Dendritic cell treated with granulocyte-macrophage colony-stimulating factor and Interleukin-4, amounts not matched to agents 40 ng/mL and 50 ng/mL, for 4 days (primary cell): ENCODE data around the gene ZNF230.

Experiments
- H3K27ac Mint-ChIP-seq: one replicate; pipeline ENCODE4 v1.8.0; 2022; ENCODE audit warnings: mild to moderate bottlenecking, mixed read lengths
- H3K27me3 Mint-ChIP-seq: one replicate; pipeline ENCODE4 v1.8.0; 2022; ENCODE audit warnings: mild to moderate bottlenecking, mixed read lengths
- H3K36me3 Mint-ChIP-seq: one replicate; pipeline ENCODE4 v1.8.0; 2022; ENCODE audit warnings: low read depth, mixed read lengths
- H3K4me1 Mint-ChIP-seq: one replicate; pipeline ENCODE4 v1.8.0; 2022; ENCODE audit warnings: low read depth, mixed read lengths
- H3K4me3 Mint-ChIP-seq: one replicate; pipeline ENCODE4 v1.8.0; 2022; ENCODE audit warnings: mild to moderate bottlenecking, moderate library complexity, mixed read lengths
- H3K9me3 Mint-ChIP-seq: one replicate; pipeline ENCODE4 v1.8.0; 2022; ENCODE audit warnings: mixed read lengths
- intact Hi-C: fragments of 100-400 bp; cut with micrococcal nuclease; formaldehyde crosslinking; loops from one replicate; pipeline ENCODE4 v1.15.0; 2022

ZNF230 gene

GRCh38 chr19:44002566-44003460 lies at the start of gene ZNF230:
ZNF230 (plus strand) TSS chr19:44002957; CDS start chr19:44007079, 4,122 bp downstream.
- Mint-ChIP-seq H3K4me1 (peaks cover 31% of the 10 kb centered on the region), H3K27me3 (peaks cover 2% of the 10 kb centered on the region), H3K27ac (peak within 1 kb of the TSS; percentile 94), H3K9me3 (peaks cover 43% of the 10 kb centered on the region), H3K4me3 (peak within 1 kb of the TSS; percentile 97), H3K36me3 (peaks cover 32% of the 10 kb centered on the region)
- intact Hi-C loops: loop anchor here (1.0 to 5.0 kb wide), 7 partner anchors 19 to 302 kb away; partner anchors contain the start of genes ZNF155, ZNF221, ZNF222 and ZNF224

DNA sequence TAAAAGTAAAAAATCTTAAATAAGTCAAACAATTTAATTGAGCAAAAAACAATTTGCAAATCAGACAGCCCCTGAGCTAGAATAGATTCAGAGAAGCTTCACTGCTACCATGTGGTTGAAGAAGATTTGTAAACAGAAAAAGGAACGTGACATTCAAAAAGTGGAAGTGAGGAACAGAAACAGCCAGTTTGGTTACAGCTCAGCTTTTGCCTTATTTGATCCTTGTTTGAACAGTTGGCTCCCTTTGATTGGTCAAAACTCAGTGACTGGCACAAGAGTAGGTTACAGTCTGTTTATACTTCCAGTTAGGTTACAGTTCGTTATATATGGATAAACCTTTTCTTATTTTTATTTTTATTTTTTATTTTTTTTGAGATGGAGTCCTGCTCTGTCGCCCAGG lies 45.9 kb upstream of the ZNF230 start:
- intact Hi-C loops: no loop called here
- Mint-ChIP-seq H3K27me3 (no peaks in the 10 kb centered on the region), H3K27ac (no peak overlapping the region), H3K36me3 (peaks cover 10% of the 10 kb centered on the region), H3K4me3 (no peak overlapping the region), H3K9me3 (peaks cover 90% of the 10 kb centered on the region), H3K4me1 (no peaks in the 10 kb centered on the region)

GRCh38 chr19:43957891-43958290 lies 44.9 kb upstream of the ZNF230 start:
- intact Hi-C loops: no loop called here
- Mint-ChIP-seq H3K27ac (no peak overlapping the region), H3K9me3 (peaks cover 92% of the 10 kb centered on the region), H3K36me3 (peaks cover 10% of the 10 kb centered on the region), H3K4me1 (no peaks in the 10 kb centered on the region), H3K27me3 (no peaks in the 10 kb centered on the region), H3K4me3 (no peak overlapping the region)

- Mint-ChIP-seq H3K27me3 (no peaks in the 10 kb centered on the region), H3K4me3 (no peak overlapping the region), H3K36me3 (peaks cover 24% of the 10 kb centered on the region), H3K27ac (no peak overlapping the region), H3K9me3 (peaks cover 89% of the 10 kb centered on the region), H3K4me1 (no peaks in the 10 kb centered on the region)
- intact Hi-C loops: no loop called here
Measured at GRCh38 chr19:43960411-43960810, 42.3 kb upstream of the ZNF230 start.

DNA sequence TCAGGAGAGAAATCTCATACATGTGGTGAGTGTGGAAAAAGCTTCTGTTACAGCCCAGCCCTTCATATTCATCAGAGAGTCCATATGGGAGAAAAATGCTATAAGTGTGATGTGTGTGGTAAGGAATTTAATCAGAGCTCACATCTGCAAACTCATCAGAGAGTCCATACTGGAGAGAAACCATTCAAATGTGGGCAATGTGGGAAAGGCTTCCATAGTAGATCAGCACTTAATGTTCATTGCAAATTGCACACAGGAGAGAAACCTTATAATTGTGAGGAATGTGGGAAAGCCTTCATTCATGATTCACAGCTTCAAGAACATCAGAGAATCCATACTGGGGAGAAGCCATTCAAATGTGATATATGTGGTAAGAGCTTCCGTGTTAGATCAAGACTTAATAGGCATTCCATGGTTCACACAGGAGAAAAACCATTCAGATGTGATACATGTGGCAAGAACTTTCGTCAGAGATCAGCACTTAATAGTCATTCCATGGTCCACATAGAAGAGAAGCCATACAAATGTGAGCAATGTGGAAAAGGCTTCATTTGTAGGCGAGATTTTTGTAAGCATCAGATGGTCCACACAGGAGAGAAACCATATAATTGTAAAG lies 36.6 kb upstream of the ZNF230 start:
- intact Hi-C loops: no loop called here
- H3K27ac Mint-ChIP-seq: no peak overlapping the region
- no peaks in the 10 kb centered on the region for H3K4me1 Mint-ChIP-seq
- H3K4me3 Mint-ChIP-seq: no peak overlapping the region
- H3K27me3 Mint-ChIP-seq: no peaks in the 10 kb centered on the region
- peaks cover 47% of the 10 kb centered on the region for H3K36me3 Mint-ChIP-seq
- H3K9me3 Mint-ChIP-seq: peaks cover 97% of the 10 kb centered on the region

DNA sequence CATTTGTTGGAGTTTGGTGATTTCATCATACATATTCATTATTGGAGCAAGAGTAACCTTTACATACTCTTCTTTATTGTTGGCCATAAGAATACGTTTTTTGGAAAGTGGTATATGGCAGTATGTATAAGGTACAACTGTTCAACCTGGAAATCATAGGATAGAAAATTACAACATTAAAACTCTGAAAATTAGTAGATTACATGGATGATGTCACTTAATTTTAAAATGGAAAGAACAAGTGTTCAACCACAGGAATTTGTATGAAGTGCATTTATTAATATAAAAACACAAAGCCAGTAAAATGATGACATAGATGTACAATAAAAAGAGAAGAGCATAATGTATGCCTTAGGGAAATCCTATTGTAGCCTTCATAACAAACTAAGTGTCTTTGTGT lies 26.0 kb upstream of the ZNF230 start:
- Mint-ChIP-seq H3K9me3 (peaks cover 66% of the 10 kb centered on the region), H3K4me3 (no peak overlapping the region), H3K4me1 (no peaks in the 10 kb centered on the region), H3K27me3 (no peaks in the 10 kb centered on the region), H3K36me3 (no peaks in the 10 kb centered on the region), H3K27ac (no peak overlapping the region)
- intact Hi-C loops: no loop called here

DNA sequence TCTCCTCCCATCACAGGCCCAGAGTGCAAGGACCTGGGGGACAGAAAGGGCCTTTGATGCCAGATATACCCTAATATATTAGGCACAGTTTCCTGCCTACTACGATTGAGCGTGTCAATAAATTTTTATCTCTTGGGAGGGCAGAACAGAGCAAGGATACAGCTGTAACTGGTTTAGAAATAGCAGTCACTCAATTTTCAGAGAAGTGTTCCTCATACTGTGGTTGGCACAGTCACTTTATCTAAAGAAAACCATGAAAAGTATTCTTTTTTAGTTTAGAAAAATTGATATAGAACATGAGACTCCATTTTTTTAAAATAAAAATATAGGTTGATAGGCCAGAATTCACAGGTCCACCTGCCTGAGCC lies 19.2 kb upstream of the ZNF230 start:
- peaks cover 18% of the 10 kb centered on the region for H3K9me3 Mint-ChIP-seq
- H3K27me3 Mint-ChIP-seq: no peaks in the 10 kb centered on the region
- H3K4me3 Mint-ChIP-seq: no peak overlapping the region
- peaks cover 5% of the 10 kb centered on the region for H3K4me1 Mint-ChIP-seq
- H3K27ac Mint-ChIP-seq: no peak overlapping the region
- intact Hi-C loops: no loop called here
- peaks cover 22% of the 10 kb centered on the region for H3K36me3 Mint-ChIP-seq

GRCh38 chr19:43983912-43984686 lies 18.7 kb upstream of the ZNF230 start, which contains the start of gene ZNF155:
ZNF155 (plus strand) TSS chr19:43984188; CDS start chr19:43988544, 4,356 bp downstream.
- Mint-ChIP-seq H3K27ac (peak within 1 kb of the TSS; percentile 88), H3K36me3 (peaks cover 28% of the 10 kb centered on the region), H3K4me1 (peaks cover 5% of the 10 kb centered on the region), H3K4me3 (peak within 1 kb of the TSS; percentile 90), H3K27me3 (no peaks in the 10 kb centered on the region), H3K9me3 (peaks cover 20% of the 10 kb centered on the region)
- intact Hi-C loops: loop anchor here (1.0 kb wide), 3 partner anchors 18 to 129 kb away; partner anchors contain the start of genes ZNF225, ZNF230 and ZNF45

DNA sequence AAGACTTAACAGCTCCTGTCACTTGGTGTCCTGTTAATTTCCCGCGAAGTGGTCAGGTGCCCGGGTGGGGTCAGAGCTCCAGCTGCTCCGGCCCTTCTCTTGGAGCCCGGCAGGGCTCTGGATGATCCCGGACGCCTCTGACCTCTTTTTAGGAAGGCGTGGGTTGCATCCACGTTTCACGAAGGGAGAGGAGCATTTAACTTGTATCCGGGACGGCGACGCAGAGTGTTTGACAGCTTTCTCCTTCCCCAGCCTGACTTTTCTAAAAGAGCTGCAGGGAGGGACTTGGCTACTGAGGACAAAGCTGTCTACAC lies 18.1 kb upstream of the ZNF230 start:
- H3K36me3 Mint-ChIP-seq: peaks cover 33% of the 10 kb centered on the region
- intact Hi-C loops: loop anchor here (1.0 kb wide), 3 partner anchors 18 to 129 kb away; partner anchors contain the start of genes ZNF225, ZNF230 and ZNF45
- peak overlapping the region; percentile 88 for H3K27ac Mint-ChIP-seq
- H3K27me3 Mint-ChIP-seq: no peaks in the 10 kb centered on the region
- H3K4me3 Mint-ChIP-seq: peak overlapping the region; percentile 90
- peaks cover 5% of the 10 kb centered on the region for H3K4me1 Mint-ChIP-seq
- peaks cover 25% of the 10 kb centered on the region for H3K9me3 Mint-ChIP-seq

GRCh38 chr19:43997631-43998290 lies 5.0 kb upstream of the ZNF230 start:
- peaks cover 2% of the 10 kb centered on the region for H3K27me3 Mint-ChIP-seq
- peaks cover 48% of the 10 kb centered on the region for H3K9me3 Mint-ChIP-seq
- H3K36me3 Mint-ChIP-seq: peaks cover 56% of the 10 kb centered on the region
- H3K27ac Mint-ChIP-seq: no peak overlapping the region
- H3K4me3 Mint-ChIP-seq: no peak overlapping the region
- H3K4me1 Mint-ChIP-seq: peaks cover 9% of the 10 kb centered on the region
- intact Hi-C loops: no loop called here

DNA sequence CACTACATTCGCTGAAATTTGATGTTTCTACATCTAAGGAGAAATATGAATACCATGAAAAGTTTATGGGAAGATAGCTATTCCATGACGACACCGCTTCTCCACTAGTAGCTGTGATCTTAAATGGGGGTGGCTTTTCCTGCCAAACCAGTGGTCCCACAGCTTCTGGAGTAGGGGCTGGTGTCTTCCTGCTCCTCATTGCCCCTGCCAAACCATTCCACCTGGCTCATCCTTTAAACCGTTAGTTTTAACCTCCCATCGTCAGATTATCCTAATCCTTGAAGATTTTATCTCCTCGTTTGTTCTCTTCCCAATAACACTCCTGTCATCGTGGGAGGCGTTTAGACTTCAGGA lies 568 bp upstream of the ZNF230 start:
- Mint-ChIP-seq H3K9me3 (peaks cover 43% of the 10 kb centered on the region), H3K4me3 (peak overlapping the region; percentile 97)
- intact Hi-C loops: loop anchor here (1.0 to 5.0 kb wide), 7 partner anchors 18 to 303 kb away; partner anchors contain the start of genes ZNF155, ZNF221, ZNF222 and ZNF224

GRCh38 chr19:44003461-44004009 lies 778 bp downstream of the ZNF230 start:
- Mint-ChIP-seq H3K27ac (peak overlapping the region; percentile 94), H3K4me3 (peak overlapping the region; percentile 97), H3K27me3 (peaks cover under 1% of the 10 kb centered on the region), H3K36me3 (peaks cover 35% of the 10 kb centered on the region), H3K9me3 (peaks cover 43% of the 10 kb centered on the region), H3K4me1 (peaks cover 31% of the 10 kb centered on the region)
- intact Hi-C loops: loop anchor here (2.0 to 5.0 kb wide), 4 partner anchors 53 to 301 kb away; partner anchors contain the start of genes ZNF221, ZNF224, ZNF227 and ZNF235

More for the DNA sequence above, 568 bp upstream of the ZNF230 start:
- H3K36me3 Mint-ChIP-seq: peaks cover 30% of the 10 kb centered on the region
- H3K4me1 Mint-ChIP-seq: peaks cover 31% of the 10 kb centered on the region
- H3K27ac Mint-ChIP-seq: peak overlapping the region; percentile 94
- peaks cover 2% of the 10 kb centered on the region for H3K27me3 Mint-ChIP-seq

DNA sequence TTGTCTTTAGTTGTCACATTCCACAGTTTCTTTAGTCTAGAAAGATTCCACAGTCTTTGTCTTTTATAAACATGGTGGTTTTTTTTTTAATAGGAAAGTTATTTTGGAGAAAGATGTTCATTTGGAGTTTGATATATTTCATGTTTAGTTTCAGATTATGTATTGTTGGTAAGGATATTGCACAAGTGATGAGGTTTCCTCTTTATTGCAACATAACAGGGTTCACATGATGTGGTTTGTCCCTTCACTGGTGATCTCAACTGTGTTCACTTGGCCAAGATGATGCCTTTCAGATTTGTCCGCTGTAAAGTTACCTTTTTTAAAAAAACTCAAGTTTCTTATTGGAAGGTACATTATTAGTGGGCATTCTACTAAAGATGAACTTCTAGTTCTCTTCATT lies 3.2 kb downstream of the ZNF230 start:
- Mint-ChIP-seq H3K4me3 (no peak overlapping the region), H3K27ac (no peak overlapping the region), H3K27me3 (no peaks in the 10 kb centered on the region), H3K36me3 (peaks cover 60% of the 10 kb centered on the region), H3K4me1 (peaks cover 31% of the 10 kb centered on the region), H3K9me3 (peaks cover 52% of the 10 kb centered on the region)
- intact Hi-C loops: no loop called here
